Naive B cell (primary cell): ENCODE results near the gene HK1. TPM values are rescaled to one million over a fixed set of nuclear protein-coding genes. Genes with fewer than 3 reads are reported as not detected.
"Not testable (repeated sequence)": the region's sequence is repeated elsewhere in the genome, so short reads cannot be mapped to it uniquely, and the experiment has no call there.

Experiments
- ATAC-seq, 2 donors: fragments of 150-1000 bp; cut with Tn5 transposase; 2 replicates each; pipeline ENCODE4 v1.10.0; 2021; ENCODE audit warnings: low read depth in 2 of 2, mild to moderate bottlenecking in 2 of 2, moderate library complexity in 2 of 2
- DNase-seq: peaks from one replicate; pipeline ENCODE4 v3.0.0; 2022
- H3K27ac Mint-ChIP-seq, 6 donors: one replicate each; pipeline ENCODE4 v1.8.0; 2020 to 2022; ENCODE audit warnings: mild to moderate bottlenecking in 6 of 6, mixed read lengths in 6 of 6, moderate library complexity in 5 of 6, inconsistent platforms in 2 of 6
- H3K27me3 Mint-ChIP-seq, 3 donors: one replicate each; pipeline ENCODE4 v1.8.0; 2021 to 2022; ENCODE audit warnings: mixed read lengths in 3 of 3, mild to moderate bottlenecking in 1 of 3
- H3K36me3 Mint-ChIP-seq, 2 donors: one replicate each; pipeline ENCODE4 v1.8.0; 2020 to 2022; ENCODE audit warnings: mixed read lengths in 2 of 2, inconsistent platforms in 1 of 2, mild to moderate bottlenecking in 1 of 2
- H3K4me1 Mint-ChIP-seq, 3 donors: one replicate each; pipeline ENCODE4 v1.8.0; 2020 to 2022; ENCODE audit warnings: mixed read lengths in 3 of 3, inconsistent platforms in 1 of 3, mild to moderate bottlenecking in 1 of 3, moderate library complexity in 1 of 3
- H3K4me3 Mint-ChIP-seq, 8 donors: one replicate each; pipeline ENCODE4 v1.8.0; 2020 to 2022; ENCODE audit warnings: mild to moderate bottlenecking in 8 of 8, mixed read lengths in 8 of 8, moderate library complexity in 8 of 8, inconsistent platforms in 2 of 8
- H3K9me3 Mint-ChIP-seq, 7 donors: one replicate each; pipeline ENCODE4 v1.8.0; 2020 to 2022; ENCODE audit warnings: mixed read lengths in 7 of 7, mild to moderate bottlenecking in 5 of 7, inconsistent platforms in 2 of 7, moderate library complexity in 1 of 7
- polyA plus RNA-seq, 6 donors: library from polyadenylated mRNA; unstranded; fragments of 300-500 nt; fragmentation: Illumina TruSeq; gene quantifications; one replicate each; pipeline ENCODE4 v1.2.3, GENCODE V29; 2021; ENCODE audit warnings: low read depth in 6 of 6

Gene HK1
- polyA plus RNA-seq, 6 donors from 2014 or later = 45.7 to 71.0 (median 59.3) TPM

GRCh38 chr10:69446650-69447151 lies 168.4 kb downstream of the HK1 start:
- peaks cover 9 to 24% (median 17%) of the 10 kb centered on the region in 3 donors for H3K27me3 Mint-ChIP-seq
- no peak for ATAC-seq

GRCh38 chr10:69449841-69450240 lies 171.5 kb downstream of the HK1 start:
- Mint-ChIP-seq H3K9me3 (peaks cover 0 to 3% (median 0%) of the 10 kb centered on the region in 7 donors), H3K27me3 (peaks cover 17 to 42% (median 38%) of the 10 kb centered on the region in 3 donors), H3K4me3 (peak overlapping the region in 5 of 8 donors; percentile 5 to 61 (median 31)), H3K4me1 (peaks cover 6 to 17% (median 9%) of the 10 kb centered on the region in 3 donors), H3K36me3 (no peaks in the 10 kb centered on the region), H3K27ac (no peak overlapping the region)
- DNase-seq (no peak), ATAC-seq (peak; percentile 44 to 47)

More at GRCh38 chr10:69446650-69447151, 168.4 kb downstream of the HK1 start:
- no peaks in the 10 kb centered on the region for H3K36me3 Mint-ChIP-seq
- no peak overlapping the region for H3K27ac Mint-ChIP-seq
- no peak for DNase-seq
- H3K4me1 Mint-ChIP-seq = peaks cover 4 to 13% (median 4%) of the 10 kb centered on the region in 3 donors
- peaks cover 0 to 3% (median 0%) of the 10 kb centered on the region in 7 donors for H3K9me3 Mint-ChIP-seq
- H3K4me3 Mint-ChIP-seq = no peak overlapping the region

- not testable (repeated sequence) for DNase-seq, H3K9me3 Mint-ChIP-seq, H3K36me3 Mint-ChIP-seq, ATAC-seq
- Mint-ChIP-seq H3K4me3 (peak overlapping the region in 3 of 8 donors; percentile 85 to 92 (median 85)), H3K4me1 (peaks cover 6 to 17% (median 9%) of the 10 kb centered on the region in 3 donors), H3K27me3 (peaks cover 17 to 38% (median 38%) of the 10 kb centered on the region in 3 donors), H3K27ac (peak overlapping the region in 1 of 6 donors; percentile 14)
These were observed 172.1 kb downstream of the HK1 start for GRCh38 chr10:69450395-69450794.

GRCh38 chr10:69451209-69451783 lies 173.0 kb downstream of the HK1 start, which contains the start of gene TSPAN15:
Gene TSPAN15 (plus strand): TSS chr10:69451465. CDS start chr10:69451595, 130 bp downstream.
- DNase-seq (peak; percentile 33), ATAC-seq (peak; percentile 81 to 83)
- peaks cover 6 to 17% (median 9%) of the 10 kb centered on the region in 3 donors for H3K4me1 Mint-ChIP-seq
- H3K4me3 Mint-ChIP-seq = peak within 1 kb of the TSS; percentile 76 to 93 (median 86)
- H3K36me3 Mint-ChIP-seq = no peaks in the 10 kb centered on the region
- H3K27me3 Mint-ChIP-seq = peaks cover 17 to 38% (median 37%) of the 10 kb centered on the region in 3 donors
- no peaks in the 10 kb centered on the region for H3K9me3 Mint-ChIP-seq
- peak within 1 kb of the TSS in 3 of 6 donors; percentile 14 to 85 (median 74) for H3K27ac Mint-ChIP-seq

Other genes starting within 250 kb of the HK1 start
- 10 to 100 TPM; 25.2 to 40.7 (median 33.6) TPM for gene SRGN, start 190.4 kb upstream of the HK1 start, polyA plus RNA-seq
- gene VPS26A, start 154.3 kb upstream of the HK1 start, polyA plus RNA-seq = 10 to 100 TPM; 23.1 to 32.8 (median 31.5) TPM
- gene SUPV3L1, start 98.3 kb upstream of the HK1 start, polyA plus RNA-seq = 10 to 100 TPM; 15.4 to 26.3 (median 21.5) TPM
- not detected for gene HKDC1, start 58.2 kb upstream of the HK1 start, polyA plus RNA-seq
- under 1 TPM in 2 of 6 donors, not detected in 4; 0.34 to 0.38 TPM for gene TACR2, start 138.4 kb downstream of the HK1 start, polyA plus RNA-seq
- gene TSPAN15, start 173.0 kb downstream of the HK1 start, polyA plus RNA-seq = under 1 TPM in 1 of 6 donors, not detected in 5; 0.16 TPM